ENCODE results near the gene TP53BP2.

The TP53BP2 gene

DNA sequence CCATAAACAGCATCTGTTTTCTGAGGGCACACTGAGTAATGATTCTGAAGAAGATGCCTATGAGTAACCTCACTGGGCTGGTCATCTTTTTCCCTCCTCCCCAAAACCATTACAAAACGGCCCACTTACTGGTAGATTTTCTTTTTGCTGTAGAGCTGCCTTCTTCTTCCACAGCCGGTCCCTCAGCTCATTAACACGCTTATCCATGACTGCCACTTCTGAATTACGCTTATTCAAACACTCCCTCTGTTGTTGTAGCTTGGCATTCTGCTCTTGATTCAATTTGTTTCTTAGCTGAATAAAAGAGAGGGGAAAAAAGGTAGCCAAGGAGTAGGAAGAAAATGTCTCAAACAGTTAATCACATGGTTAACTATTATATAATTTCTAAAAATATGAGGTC is 43.1 kb downstream of the TP53BP2 start:
- DNase-seq (ENCODE audit: extremely low spot score) = no peak
- ChIA-PET POLR2A (no interaction called here), CTCF (interaction anchor here (1.0 to 1.4 kb wide), 2 partner anchors 9 to 18 kb away, joined by 3 read pairs; no protein-coding TSS in a partner anchor)
- TF ChIP-seq CTCF (IDR thresholded peaks at IDR 0.05; ENCODE audit: control extremely low read depth, extremely low read depth, low read depth, missing control alignments) = no peak

GRCh38 chr1:223802032-223802431 is 43.7 kb downstream of the TP53BP2 start:
- DNase-seq (ENCODE audit: extremely low spot score) = no peak
- POLR2A ChIA-PET = no interaction called here
- TF ChIP-seq CTCF (IDR thresholded peaks at IDR 0.05; ENCODE audit: control extremely low read depth, extremely low read depth, low read depth, missing control alignments) = no peak
- CTCF ChIA-PET = interaction anchor here (1.0 kb wide), 1 partner anchor 18 kb away, joined by 3 read pairs; no protein-coding TSS in a partner anchor

GRCh38 chr1:223796210-223796609 is 49.5 kb downstream of the TP53BP2 start:
- CTCF ChIA-PET = no interaction called here
- no peak for DNase-seq (ENCODE audit: extremely low spot score)
- no peak for TF ChIP-seq CTCF (IDR thresholded peaks at IDR 0.05; ENCODE audit: control extremely low read depth, extremely low read depth, low read depth, missing control alignments)
- POLR2A ChIA-PET = no interaction called here

DNA sequence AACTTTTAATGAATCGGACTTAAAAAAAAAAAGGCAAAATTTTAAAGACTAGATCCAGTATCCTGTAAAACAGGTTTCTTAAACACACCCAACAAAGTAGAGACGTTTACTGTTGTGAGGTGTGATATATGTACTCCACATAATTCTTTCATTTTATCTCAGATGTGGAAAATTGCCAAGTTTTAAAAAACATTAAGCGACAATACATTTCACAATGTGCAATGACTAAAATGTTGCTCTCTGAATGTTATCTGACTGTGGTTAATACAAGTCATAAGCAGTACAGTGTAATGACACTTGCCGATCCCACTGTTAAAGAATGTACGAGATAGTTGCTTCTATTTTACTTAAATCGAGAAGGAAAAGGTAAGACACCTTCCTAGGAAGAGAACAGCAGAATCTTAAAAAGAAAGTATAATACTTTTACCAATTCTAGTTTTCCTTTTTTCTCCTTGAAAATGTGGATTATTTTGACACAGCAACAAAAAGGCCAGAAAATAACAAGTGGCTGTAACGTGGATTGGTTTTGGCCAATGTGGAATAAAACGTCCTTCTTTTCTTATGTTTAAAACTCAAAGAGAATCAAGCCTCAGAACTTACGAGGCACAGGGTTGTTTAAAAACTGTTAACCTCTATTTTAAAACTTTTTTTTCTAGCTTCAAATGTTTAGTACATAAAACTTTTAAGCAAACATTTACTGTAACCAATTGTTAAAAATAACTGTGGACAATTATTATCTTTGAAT is 51.4 kb downstream of the TP53BP2 start:
- POLR2A ChIA-PET = no interaction called here

DNA sequence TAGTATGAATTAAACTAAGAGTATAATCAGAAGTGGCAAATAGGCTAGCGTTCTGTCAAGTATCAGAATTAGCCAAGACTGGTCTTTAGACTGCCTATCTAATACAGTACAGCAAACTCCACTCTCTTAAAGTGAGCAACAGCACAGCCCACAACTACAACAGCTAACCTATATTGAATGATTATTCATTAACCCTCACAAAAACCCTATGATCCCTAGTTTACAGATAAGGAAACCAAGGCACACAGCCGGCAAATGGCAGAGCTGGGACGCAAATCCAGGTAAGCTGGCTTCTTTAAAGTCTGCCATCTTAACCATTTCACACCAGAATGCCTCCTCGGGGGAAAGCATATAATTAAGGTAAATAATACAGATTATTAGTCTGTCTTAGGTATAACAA is 52.0 kb downstream of the TP53BP2 start:
- CTCF ChIA-PET = interaction anchor here (1.4 to 2.1 kb wide), 3 partner anchors 9 to 13 kb away, joined by 3 to 6 read pairs (median 4); no protein-coding TSS in a partner anchor
- no peak for TF ChIP-seq CTCF (IDR thresholded peaks at IDR 0.05; ENCODE audit: control extremely low read depth, extremely low read depth, low read depth, missing control alignments)
- POLR2A ChIA-PET = no interaction called here
- DNase-seq (ENCODE audit: extremely low spot score) = no peak

More for the DNA sequence above, 51.4 kb downstream of the TP53BP2 start:
- DNase-seq (ENCODE audit: extremely low spot score) = no peak
- no peak for TF ChIP-seq CTCF (IDR thresholded peaks at IDR 0.05; ENCODE audit: control extremely low read depth, extremely low read depth, low read depth, missing control alignments)
- CTCF ChIA-PET = interaction anchor here (1.4 to 2.1 kb wide), 3 partner anchors 9 to 14 kb away, joined by 3 to 6 read pairs (median 4); no protein-coding TSS in a partner anchor

- DNase-seq (ENCODE audit: extremely low spot score) = no peak
- POLR2A ChIA-PET = no interaction called here
- no peak for TF ChIP-seq CTCF (IDR thresholded peaks at IDR 0.05; ENCODE audit: control extremely low read depth, extremely low read depth, low read depth, missing control alignments)
- CTCF ChIA-PET = no interaction called here
These were observed 53.7 kb downstream of the TP53BP2 start for GRCh38 chr1:223792046-223792445.

All from GM10248 (cell line).